ENCODE results near the gene PKP4.

DNA sequence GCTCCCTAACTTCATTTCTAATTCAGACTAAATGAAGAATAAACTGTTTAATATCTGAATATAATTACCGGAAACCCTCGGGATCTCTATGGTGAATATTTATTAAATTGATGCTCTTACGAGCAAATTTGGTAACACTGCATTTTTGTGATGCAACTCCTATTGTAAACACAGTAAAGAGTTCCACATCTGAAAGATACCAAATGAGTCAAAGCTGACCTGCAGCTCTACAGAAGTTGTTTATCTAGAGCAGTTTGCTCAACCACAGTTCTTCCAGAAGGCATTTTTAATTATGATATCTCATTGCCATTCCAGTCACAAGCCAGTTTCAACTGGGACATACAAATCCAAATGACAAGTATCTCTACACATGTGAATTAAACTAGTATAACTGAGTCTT, 129.7 kb downstream of the PKP4 start:
- TF ChIP-seq, protein P1, sequence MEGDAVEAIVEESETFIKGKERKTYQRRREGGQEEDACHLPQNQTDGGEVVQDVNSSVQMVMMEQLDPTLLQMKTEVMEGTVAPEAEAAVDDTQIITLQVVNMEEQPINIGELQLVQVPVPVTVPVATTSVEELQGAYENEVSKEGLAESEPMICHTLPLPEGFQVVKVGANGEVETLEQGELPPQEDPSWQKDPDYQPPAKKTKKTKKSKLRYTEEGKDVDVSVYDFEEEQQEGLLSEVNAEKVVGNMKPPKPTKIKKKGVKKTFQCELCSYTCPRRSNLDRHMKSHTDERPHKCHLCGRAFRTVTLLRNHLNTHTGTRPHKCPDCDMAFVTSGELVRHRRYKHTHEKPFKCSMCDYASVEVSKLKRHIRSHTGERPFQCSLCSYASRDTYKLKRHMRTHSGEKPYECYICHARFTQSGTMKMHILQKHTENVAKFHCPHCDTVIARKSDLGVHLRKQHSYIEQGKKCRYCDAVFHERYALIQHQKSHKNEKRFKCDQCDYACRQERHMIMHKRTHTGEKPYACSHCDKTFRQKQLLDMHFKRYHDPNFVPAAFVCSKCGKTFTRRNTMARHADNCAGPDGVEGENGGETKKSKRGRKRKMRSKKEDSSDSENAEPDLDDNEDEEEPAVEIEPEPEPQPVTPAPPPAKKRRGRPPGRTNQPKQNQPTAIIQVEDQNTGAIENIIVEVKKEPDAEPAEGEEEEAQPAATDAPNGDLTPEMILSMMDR (IDR thresholded peaks at IDR 0.05; ENCODE audit: insufficient read depth, low read length, poor library complexity, severe bottlenecking), result no peak
- TF ChIP-seq EZH2phosphoT487 (conservative IDR thresholded peaks at IDR 0.05; ENCODE audit: low read length), result no peak
